Hippocampal formation (tissue), 2 donors: ENCODE measurements around the gene ROPN1L.
A peak's percentile ranks its signal among the peaks of the same experiment; 100 is the strongest.

ENCODE experiments used
- DNase-seq, 2 donors: peaks; one replicate each; lab custom pipeline; 2025; lab: John Stamatoyannopoulos, UW

ROPN1L gene

GRCh38 chr5:10427978-10428377 lies 13.7 kb upstream of the ROPN1L start:
- DNase-seq, result no peak

GRCh38 chr5:10431415-10431814 lies 10.3 kb upstream of the ROPN1L start:
- no peak for DNase-seq

DNA sequence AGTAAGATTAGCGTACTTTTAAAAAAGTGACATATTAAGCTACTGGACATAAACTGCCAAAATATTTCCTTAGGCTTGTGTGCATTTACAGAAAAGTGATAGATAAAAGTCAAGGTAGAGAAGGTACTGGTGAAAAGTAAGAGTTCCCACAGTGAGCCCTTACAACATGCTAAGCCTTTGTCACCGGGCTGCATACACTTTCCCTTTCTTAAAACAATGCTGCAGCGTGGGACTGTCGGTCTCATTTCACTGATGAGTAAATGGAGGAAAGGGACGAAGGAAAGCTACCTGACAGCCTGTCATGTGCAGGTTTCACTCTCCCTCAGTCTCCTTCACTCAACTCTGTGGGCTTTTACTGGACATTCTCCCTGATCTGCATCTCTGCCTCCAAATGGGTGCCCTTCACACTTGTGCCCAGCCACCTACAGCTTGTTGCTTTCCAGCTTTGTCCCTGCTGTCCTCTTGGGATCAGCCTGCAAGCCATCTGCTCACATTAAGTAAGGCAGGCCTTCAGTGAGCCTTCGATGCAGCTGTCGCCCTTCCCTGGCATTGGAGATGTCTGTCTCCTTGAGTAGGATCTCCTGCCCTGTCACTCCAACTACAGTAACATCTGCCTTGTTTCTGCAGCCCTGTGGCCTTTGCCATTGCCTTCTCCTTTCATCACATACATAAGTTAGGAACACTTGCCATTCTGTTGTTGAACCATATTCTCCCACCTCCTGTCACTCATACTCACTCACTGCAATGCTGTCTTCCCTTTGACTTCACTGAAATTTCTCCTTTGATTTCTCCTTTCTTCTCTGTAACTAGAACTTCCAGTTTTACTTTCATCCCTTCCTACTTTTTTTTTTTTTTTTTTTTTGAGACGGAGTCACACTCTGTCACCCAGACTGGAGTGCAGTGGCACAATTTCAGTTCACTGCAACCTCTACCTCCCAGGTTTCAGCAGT lies 9.3 kb upstream of the ROPN1L start:
- no peak for DNase-seq

DNA sequence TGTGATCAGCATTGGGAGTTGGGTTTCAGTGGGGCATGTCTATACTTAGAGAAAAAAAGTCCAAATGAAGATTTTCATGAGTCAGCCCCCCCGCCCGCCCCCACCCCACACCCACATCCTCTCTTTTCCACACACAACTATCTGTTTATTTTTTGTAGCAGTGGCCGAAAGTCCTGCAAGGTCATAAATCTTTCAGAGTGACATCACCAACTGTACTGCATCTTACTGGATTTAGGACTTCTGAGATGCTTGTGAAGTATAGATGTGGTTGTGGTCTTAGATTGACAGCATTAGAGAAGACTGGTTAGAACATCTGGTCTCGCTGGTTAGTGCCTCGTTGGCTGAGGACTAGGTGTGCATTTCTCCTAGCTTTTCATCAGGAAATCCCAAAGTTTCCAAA lies 7.3 kb upstream of the ROPN1L start:
- no peak for DNase-seq

DNA sequence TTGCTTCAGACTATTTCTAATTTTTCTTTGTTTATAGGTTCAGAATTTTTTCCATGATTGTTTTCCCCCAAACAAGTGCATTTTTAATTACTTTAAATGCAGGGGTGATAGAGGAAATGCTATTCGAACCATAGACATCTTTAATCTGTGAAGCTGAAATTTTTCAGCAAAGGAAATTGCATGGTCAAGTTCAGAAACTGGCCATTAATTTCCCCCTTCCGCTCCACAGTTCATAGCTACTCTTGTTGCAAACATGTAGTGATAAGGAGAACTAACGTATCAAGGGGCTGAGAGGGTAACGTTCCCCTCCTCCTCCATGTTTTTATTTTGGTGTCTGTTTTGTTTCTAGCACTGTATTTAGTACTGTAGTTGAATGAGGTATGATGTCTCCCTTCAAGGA lies 3.4 kb upstream of the ROPN1L start:
- no peak for DNase-seq

DNA sequence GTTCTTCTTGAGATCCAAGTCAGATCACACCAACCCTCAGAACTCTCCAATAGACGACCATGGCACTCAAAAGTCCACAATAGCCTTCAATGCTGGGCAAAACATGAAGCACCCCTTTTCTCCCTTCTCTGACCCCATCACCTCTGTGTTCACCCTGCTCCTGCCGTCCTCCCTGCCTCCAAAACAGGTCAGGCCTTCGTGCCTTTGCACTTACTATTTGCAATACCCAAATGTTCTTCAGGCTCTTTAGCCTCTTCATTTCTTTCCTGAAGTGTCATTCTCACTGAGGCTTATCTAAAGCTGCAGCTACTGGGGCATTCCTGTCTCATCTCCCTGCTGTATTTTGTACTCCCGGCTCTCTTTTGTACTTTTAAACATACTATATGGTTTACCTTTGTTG lies 2.0 kb upstream of the ROPN1L start:
- no peak for DNase-seq

DNA sequence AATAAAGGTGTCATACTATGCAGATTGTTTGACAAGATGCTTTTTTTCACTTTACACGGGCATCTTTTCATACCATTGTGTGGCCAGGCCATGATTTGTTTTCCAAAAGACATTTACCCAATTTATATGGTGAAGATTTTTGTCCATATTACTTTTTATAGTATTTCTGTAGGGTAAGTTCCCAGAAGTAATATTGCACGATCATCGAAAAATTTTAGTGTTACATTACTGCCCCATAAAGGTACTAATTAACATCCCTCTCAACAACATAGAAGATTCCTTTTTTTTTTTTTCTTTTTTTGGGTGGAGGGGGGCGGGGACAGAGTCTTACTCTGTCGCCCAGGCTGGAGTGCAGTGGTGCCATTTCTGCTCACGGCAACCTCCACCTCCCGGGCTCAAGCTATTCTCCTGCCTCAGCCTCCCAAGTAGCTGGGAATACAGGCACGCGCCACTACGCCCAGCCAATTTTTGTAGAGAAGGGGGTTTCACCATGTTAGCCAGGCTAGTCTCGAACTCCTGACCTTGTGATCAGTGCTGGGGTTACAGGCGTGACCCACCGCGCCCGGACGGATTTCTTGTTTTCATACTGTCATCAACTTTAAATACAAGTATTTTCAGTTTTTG lies 1.2 kb upstream of the ROPN1L start:
- no peak for DNase-seq

- DNase-seq, result no peak
Measured at GRCh38 chr5:10441992-10442435, 335 bp downstream of the ROPN1L start.

GRCh38 chr5:10442576-10442975 lies 897 bp downstream of the ROPN1L start:
- no peak for DNase-seq

DNA sequence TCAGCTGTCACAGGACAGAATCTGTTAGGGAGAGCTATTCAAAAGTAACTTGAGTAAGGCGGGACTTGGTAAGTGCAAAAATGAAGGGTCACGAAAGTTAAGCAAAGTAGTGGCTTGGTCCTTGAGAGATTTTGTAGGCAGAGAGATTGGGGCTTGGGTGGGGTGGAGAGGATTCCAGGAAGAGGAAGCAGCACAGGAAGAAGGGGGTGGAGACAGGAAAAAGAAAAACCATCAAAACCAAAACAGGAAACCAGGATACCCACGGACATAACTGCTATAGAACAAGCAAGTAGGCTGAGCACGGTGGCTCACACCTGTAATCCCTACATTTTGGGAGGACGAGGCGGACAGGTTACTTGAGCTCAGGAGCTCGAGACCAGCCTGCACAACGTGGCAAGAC lies 3.7 kb downstream of the ROPN1L start:
- no peak for DNase-seq

DNA sequence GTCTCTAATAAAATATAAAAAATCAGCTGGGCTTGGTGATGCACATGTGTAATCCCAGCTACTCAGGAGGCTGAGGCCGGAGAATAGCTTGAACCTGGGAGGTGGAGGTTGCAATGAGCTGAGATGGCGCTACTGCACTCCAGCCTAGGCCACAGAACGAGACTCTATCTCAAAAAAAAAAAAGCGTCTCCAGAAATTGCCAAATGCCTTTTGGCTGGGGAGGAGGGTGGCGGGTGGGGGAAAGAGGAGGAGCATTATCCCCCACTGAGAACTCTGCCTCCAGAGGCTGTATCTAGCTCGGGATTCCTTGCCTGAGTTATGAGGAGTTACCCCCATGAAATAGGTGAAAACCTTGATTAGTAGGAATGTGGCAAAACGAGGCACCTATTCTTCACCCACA lies 4.8 kb downstream of the ROPN1L start:
- DNase-seq, result no peak

DNA sequence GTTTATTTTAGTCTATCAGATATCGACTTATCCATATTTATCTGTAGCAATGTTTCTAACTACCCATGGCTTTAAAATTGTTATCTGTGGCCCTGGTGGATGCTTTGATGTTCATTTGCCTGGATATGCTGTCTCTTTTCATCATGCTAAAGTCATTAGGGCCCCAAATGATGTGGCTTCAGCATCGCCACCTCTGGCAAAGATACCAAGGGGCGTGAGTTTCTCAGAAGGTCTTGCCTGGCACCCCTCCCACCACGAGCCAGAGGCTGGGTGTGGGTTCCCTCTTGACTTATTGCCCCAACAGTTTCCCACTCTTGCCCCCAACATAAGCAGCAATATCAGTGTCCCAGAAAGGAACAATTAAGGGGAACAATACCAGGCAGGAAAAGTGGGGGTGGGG lies 5.4 kb downstream of the ROPN1L start:
- no peak for DNase-seq

DNA sequence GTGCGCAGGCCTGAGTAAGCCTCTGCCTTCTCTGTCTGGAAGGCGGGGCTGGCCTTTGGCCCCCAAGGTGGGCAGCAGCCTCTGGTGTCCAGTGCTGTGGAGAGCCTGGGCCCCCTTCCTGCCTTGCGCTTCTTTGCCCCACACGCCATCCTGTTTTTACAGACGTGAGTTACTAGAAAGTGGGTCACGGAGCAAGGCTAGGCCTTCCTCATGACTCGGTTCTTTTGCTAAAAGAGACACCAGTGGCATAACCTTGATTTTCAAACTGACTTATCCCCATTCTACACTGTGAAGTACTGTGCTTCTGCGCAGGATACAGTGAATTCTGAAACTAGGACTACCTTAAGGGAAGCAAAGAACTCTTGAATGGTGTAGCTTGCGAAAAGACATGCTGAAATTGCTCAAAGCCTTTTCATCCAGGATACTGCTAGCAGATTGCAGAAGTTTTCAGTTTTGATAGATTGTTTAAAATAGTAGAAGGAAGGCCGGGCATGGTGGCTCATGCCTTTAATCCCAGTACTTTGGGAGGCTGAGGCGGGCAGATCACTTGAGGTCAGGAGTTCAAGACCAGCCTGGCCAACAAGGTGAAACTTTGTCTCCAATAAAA lies 7.2 kb downstream of the ROPN1L start:
- DNase-seq, result no peak

DNA sequence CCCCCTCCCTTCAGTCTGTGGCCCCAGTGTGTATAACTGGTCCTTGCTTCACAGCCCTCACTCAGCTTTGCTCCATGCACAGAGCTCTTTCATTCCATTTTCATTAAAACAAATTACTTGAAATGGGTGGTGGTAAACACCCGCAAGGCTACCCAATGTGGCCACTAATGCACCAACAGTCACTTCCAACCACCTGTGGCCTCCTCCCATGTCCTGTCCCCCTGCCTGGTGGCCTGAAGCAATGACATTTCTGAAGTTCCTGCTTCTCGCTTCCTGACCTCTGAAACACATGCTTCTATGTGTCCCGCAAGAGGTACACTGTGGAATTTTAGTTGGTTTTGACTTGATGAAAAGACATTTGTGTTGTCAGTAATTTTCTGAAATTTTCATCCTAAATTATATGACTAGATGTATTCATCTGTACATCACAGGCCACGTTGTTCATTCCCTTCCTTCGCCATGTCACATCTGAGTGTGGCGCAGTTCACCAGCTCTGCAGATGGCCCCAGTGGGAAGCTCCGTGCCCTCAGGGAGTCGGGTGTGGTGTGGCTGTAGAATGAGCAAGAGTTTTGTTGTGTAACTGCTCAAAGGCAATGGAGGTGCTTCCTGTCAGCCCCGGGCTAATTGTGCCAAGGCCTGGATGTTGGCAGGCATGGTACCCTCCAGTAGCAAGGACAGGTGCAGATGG lies 9.6 kb downstream of the ROPN1L start:
- DNase-seq, result no peak

GRCh38 chr5:10452768-10453331 lies 11.2 kb downstream of the ROPN1L start:
- DNase-seq, result peak in 1 of 2 donors; percentile 89

DNA sequence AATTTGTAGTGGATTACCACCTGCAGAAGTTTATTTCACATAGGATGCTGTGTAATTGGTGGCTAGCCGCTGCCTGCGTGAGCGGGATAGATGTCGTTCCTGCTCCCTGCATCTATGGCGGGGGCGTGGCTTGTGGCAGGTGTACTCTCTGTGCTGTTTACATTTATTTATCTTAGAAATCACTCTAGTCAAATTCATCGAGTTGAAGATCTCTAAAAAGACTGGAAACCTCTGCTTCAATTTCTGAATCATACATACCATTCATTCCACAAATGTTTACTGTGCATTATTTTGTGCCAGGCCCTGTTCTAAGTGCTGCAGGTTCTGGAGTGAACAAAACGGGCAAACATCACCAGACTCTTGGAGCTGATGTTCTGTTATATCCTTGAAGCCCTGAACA lies 11.9 kb downstream of the ROPN1L start:
- DNase-seq, result no peak

GRCh38 chr5:10454591-10455276 lies 13.1 kb downstream of the ROPN1L start:
- no peak for DNase-seq

DNA sequence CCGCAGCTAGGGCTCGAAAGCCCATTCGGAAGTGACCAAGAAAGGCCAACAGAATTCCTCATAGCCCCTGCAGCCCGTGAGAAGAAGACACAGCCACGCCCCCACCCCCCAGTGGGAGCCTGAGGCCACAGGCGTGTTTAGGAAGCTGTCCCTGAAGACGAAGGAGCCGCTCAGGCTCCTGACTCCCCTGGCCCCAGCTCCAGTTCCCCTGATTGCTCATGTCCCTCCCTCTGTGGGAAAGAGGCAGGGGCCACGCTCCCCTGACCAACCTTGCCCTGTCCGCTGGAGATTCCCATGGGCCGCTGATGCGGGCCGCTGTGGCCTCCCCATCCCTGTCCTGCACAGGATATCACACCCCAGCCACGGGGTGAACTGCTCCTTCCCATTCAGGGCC lies 13.6 kb downstream of the ROPN1L start:
- no peak for DNase-seq

DNA sequence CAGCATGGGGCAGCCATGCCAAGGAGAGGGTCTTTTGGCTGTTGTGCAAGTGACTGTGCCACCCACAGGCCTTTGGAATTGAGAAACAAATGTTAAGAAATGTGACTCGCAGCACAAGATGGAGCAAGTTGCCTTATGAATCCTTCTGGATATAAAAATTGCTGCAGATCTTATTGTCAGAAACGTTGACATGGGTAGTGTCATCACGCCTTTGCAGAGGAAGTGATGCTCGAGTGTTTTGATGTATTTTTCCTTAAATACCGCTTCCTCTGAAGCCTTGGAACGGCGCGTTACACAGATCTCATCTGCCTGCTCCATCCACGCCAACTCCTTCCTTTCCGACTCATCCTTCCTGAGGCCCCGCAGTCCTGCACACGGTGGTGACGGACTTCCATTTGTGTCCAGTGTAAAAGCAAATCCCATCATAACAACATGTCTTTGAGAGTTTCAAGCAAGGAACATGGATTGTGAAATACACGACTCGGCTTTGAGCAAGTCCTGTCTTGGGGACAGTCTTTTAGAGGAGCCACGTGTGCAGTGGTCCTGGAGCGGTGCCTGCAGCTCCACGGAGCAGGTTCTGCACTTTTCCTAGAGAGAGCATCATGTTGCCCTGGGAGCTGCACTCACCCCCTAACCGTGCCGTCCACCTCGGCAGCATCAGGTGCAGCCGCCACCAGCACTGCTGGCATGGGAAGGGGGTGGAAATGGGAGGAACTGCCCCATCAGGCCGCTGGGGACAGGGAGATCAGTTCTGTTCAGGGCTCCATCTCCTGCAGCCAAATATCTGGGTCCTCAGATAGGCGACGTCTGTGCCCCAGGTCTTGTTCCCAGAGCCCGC lies 15.1 kb downstream of the ROPN1L start:
- DNase-seq, result peak in 1 of 2 donors; percentile 18
